HG03175 (cell line): ENCODE data around the gene PLA2G6.
"Not testable (repeated sequence)": the region's sequence is repeated elsewhere in the genome, so short reads cannot be mapped to it uniquely, and the experiment has no call there.

ENCODE experiments used
- ATAC-seq: cut with Tn5 transposase; IDR thresholded peaks from one replicate; pipeline ENCODE4 v1.9.1; 2021; ENCODE audit warnings: mild to moderate bottlenecking, moderate library complexity; ENCODE audit not compliant: unreplicated experiment

The PLA2G6 gene

GRCh38 chr22:38137876-38138687, 43.5 kb downstream of the PLA2G6 start:
- no peak for ATAC-seq

DNA sequence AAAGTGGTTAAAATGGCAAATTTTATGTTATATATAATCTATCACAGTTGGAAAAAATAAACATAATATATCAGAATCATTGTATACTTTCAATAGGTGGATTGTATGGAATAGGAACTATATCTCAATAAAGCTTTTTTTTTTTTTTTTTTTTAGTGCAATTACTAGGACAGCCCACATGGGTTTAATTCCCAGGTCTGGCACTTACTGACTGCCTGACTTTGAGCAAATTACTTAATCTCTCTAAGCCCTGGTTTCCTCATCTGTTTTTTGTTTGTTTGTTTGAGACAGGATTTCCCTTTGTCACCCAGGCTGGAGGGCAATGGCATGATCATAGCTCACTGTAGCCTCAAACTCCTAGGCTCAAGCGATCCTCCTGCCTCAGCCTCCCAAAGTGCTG, 45.0 kb downstream of the PLA2G6 start:
- no peak for ATAC-seq

DNA sequence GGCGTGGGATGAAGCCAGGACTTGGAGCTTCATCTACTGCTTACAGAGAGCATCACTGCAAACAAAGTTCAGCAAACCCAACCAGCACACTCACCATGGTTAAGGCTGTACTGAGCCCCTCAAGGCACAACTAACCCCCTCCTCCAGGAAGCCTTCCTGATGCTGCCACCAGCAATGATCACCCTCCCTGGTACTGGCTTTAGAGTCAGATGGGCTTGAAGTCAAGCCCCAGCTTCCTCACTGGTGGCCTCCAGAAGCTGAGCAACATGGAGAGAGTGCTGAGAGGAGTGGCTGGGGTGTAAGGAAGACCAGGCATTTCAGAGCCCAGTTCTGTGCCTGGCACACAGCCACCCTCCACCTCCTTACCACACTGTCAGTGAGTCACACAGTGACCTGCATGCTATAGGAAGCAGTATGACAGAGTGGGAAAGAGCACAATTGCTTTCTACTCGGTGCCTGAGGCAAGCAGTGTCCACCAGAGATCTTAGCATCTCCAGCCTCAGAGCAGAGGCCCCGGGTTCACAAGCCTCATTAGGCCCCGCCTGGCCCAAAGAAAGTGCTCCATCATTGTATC, 46.4 kb downstream of the PLA2G6 start:
- no peak for ATAC-seq

GRCh38 chr22:38133331-38133730, 48.3 kb downstream of the PLA2G6 start:
- no peak for ATAC-seq

DNA sequence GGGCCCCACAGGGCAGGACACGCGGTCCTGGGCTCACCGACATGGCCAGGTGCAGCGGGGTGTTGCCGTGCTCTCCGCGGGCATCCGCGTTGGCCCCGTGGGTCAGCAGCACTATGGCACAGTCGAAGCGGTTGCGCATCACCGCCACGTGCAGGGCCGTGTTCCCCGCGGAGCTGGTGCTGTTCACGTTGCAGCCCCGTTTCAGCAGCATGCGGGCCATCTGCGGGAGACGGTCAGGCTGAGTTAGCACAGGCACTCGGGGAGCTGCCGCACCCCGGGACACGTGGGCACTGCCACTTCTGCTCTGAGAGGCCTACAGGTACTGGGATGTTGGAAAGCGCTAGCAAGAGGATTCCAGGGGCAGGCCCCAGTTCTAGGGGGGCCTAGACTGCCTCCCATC, 48.8 kb downstream of the PLA2G6 start:
- ATAC-seq: no peak

GRCh38 chr22:38132136-38132535, 49.5 kb downstream of the PLA2G6 start:
- no peak for ATAC-seq

DNA sequence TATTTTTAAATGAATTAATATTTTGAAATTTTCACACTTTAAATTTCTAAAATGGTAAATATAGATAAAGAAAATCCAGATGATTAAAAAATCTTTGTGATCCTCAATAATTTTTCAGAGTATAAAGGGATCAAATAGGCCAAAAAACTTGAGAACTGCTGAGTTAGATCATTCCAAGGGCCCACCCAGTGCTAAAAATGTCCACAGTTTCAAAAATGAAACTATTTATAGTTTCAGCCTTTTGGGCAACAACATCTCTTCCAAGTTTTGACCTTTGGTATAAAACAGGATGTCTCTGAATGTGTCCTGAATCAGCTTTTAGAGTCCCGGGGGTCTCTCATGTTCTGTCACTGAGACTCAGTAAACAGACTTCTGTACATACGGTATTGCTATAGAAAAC, 50.2 kb downstream of the PLA2G6 start:
- no peak for ATAC-seq

GRCh38 chr22:38129856-38130255, 51.8 kb downstream of the PLA2G6 start:
- ATAC-seq: no peak

DNA sequence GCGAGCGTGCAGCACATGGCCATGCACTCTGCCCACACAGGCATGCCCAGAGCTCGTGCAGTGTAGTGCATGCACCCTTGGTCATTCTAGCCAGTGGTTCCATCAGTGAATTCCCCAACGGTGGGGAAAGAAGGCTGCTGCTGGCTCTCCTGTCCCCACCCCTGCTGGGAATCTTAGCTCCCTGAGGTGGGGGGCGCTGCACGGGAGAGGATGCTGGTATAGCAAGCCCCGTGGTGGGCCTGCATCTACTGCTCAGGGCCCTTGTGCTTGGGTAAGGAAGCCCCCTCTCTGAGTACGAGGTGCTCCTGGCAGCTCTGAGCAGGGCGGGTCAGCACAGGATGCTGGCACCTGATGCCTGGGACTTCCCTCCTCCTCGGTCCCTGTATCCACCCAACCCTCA, 52.6 kb downstream of the PLA2G6 start:
- no peak for ATAC-seq

DNA sequence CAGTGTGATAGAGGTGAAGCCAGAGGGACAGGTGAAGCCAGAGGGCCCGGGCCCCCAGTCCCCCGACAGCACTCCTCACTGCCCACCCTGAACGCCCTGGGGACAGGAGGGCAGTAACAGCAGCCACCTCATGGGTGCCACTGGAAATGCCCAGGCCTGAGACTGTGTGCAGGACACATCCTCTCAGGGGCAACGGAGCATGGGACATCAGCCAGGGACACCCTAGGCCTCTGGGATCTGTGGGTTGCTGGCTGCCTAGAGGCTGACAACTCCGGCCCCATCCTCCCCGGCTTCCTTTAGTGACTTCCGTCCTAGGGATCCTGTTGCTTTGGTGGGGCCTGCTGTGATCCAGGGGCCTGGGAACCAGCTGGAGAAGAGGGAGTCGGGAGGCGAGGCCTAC, 53.8 kb downstream of the PLA2G6 start:
- ATAC-seq: no peak

GRCh38 chr22:38126928-38127668, 54.5 kb downstream of the PLA2G6 start:
- ATAC-seq: no peak

DNA sequence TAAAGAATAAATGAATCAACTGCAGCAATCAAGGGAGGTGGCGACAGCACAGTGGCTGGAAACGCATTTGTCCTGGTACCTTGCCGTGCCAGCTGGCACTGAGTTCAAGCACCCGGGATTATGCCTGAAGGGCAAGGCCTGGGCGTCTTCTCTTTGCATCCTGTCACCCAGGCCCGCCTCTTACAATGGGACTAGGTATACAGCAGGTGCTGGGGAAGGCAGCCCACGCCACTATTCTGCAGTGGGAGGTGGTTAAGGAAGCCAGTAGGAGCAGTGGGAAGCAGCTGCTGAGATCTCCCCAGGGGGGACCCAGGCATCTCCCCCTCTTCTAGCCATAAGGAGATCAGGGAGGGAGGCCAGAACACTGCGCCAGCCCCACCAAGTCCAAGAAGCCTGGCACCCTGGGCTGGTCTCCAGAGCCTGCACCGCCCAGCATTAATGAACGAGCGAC, 55.9 kb downstream of the PLA2G6 start:
- ATAC-seq: no peak

DNA sequence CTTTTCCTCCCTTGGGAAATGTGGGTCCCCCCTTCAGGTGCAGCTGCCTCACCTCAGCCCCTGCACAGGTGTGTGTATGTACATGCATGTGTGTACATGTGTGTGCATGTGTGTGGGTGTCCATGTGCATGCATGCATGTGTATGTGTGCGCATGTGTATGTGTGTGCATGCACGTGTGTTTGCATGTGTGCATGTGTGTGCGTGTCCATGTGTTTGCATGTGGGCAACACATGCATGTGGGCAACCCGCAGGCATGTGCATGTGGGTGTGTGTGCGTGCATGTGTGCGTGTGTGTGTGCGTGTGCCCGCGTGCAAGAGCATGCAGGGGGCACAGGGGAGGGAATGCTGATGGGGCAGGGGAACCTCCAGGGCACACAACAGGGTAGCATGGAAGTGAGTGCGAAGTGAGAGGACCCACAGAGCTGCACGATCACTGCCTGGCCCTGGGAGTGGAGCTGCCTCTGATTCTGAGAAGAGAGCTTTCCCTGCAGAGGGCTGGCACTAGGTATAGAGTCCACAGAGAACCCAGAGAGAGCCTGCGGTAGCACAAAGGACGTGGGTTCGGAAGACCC, 56.5 kb downstream of the PLA2G6 start:
- ATAC-seq: no peak

DNA sequence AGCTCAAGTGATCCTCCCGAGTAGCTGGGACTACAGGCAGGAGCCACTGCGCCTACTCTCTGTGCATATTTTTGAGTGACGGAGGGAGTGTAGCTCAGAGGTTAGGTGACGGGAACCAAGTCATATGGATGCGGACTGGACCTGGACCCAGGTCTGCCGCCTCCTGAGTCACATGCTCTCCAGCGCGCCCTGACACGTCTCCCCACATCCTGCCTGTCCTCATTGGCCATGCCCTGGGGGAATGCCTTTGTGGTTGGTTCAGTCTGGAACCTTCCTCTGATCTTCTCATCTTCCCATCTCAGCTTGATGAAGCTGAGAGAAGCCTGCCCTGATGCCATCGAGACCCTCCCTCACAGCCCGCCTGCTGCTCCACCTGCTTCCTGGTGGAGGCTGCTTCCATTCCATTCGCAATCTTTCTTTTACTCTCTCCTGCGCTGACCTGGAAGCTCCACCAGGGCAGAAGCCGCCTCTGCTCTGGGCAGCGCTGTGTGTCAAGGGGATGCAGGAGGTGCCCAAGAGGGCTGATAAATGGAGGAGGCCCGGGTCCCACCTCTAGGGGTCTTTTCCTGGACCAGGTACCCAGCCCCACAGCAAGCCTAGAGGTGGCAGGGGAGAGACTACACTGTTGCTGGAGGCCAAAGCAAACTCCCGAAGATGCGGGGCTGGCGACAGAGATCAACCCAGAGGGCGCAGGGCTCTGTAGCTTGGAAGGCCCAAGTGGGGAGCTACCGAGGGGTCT, 57.2 kb downstream of the PLA2G6 start:
- ATAC-seq: no peak

- no peak for ATAC-seq
These were observed 59.0 kb downstream of the PLA2G6 start for GRCh38 chr22:38122616-38123015.

GRCh38 chr22:38120359-38121110, 61.1 kb downstream of the PLA2G6 start:
- ATAC-seq: no peak

GRCh38 chr22:38118747-38119146, 62.9 kb downstream of the PLA2G6 start:
- not testable (repeated sequence) for ATAC-seq

- ATAC-seq: no peak
These were observed 63.4 kb downstream of the PLA2G6 start for GRCh38 chr22:38118182-38118581.

DNA sequence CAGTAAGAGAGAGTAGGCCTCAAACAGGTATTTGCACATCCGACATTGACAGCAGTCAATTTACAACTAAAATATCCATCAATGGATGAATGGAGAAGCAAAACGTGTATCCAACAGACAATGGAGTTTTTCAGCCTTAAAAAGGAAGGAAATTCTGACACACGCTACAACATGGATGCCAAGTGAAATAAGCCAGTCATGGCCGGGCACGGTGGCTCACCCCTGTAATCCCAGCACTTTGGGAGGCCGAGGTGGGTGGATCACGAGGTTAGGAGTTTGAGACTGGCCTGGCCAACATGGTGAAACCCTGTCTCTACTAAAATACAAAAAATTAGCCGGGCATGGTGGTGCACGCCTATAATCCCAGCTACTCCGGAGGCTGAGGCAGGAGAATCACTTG, 64.1 kb downstream of the PLA2G6 start:
- ATAC-seq: not testable (repeated sequence)
